ENCODE measurements around the gene LY6G5B.

GRCh38 chr6:31621320-31621939 is 48.3 kb upstream of the LY6G5B start:
- TF ChIP-seq POLR2AphosphoS5 (IDR thresholded peaks at IDR 0.05), result no peak
- TF ChIP-seq, protein P1, sequence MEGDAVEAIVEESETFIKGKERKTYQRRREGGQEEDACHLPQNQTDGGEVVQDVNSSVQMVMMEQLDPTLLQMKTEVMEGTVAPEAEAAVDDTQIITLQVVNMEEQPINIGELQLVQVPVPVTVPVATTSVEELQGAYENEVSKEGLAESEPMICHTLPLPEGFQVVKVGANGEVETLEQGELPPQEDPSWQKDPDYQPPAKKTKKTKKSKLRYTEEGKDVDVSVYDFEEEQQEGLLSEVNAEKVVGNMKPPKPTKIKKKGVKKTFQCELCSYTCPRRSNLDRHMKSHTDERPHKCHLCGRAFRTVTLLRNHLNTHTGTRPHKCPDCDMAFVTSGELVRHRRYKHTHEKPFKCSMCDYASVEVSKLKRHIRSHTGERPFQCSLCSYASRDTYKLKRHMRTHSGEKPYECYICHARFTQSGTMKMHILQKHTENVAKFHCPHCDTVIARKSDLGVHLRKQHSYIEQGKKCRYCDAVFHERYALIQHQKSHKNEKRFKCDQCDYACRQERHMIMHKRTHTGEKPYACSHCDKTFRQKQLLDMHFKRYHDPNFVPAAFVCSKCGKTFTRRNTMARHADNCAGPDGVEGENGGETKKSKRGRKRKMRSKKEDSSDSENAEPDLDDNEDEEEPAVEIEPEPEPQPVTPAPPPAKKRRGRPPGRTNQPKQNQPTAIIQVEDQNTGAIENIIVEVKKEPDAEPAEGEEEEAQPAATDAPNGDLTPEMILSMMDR (IDR thresholded peaks at IDR 0.05), result no peak
- TF ChIP-seq POLR2A (IDR thresholded peaks at IDR 0.05; ENCODE audit: low read depth), result no peak
